Adrenal gland (tissue), 12 donors: ENCODE results near the gene PLAAT5. TPM values are rescaled to one million over a fixed set of nuclear protein-coding genes. Genes with fewer than 3 reads are reported as not detected.
A peak's percentile ranks its signal among the peaks of the same experiment; 100 is the strongest.
"Not testable (repeated sequence)": the region's sequence is repeated elsewhere in the genome, so short reads cannot be mapped to it uniquely, and the experiment has no call there.

ENCODE experiments used
- DNase-seq, 7 donors: peaks; one replicate each; pipeline ENCODE4 v3.0.0-alpha.2; 2019 to 2020
- H3K27ac ChIP-seq, 5 donors: fragments of 200-600 bp; sonication (generic) in 4 of 5; 1 replicate in 3 of 5; 2 replicates in 2 of 5; pipeline versions ENCODE4 v1.5.1 to v1.8.0; 2016 to 2020; ENCODE audit warnings: mild to moderate bottlenecking in 1 of 5
- H3K27me3 ChIP-seq: fragments of 200-600 bp; 2 replicates; pipeline ENCODE4 v1.8.0; 2021
- H3K36me3 ChIP-seq, 2 donors: fragments of 200-600 bp; replicated peaks in 1 of 2; 1 replicate in 1 of 2; 2 replicates in 1 of 2; pipeline versions ENCODE4 v1.5.1 to v1.8.0; 2018 to 2022
- H3K4me1 ChIP-seq, 2 donors: fragments of 200-600 bp; replicated peaks in 1 of 2; 1 replicate in 1 of 2; 2 replicates in 1 of 2; pipeline versions ENCODE4 v1.5.1 to v1.8.0; 2018 to 2021
- H3K4me3 ChIP-seq, 4 donors: fragments of 200-600 bp; sonication (generic) in 3 of 4; one replicate each; pipeline ENCODE4 v1.5.1; 2016 to 2018
- H3K9me3 ChIP-seq, 3 donors: fragments of 200-600 bp; sonication (generic) in 1 of 3; replicated peaks in 1 of 3; 1 replicate in 2 of 3; 2 replicates in 1 of 3; pipeline versions ENCODE4 v1.5.1 to v1.8.0; 2016 to 2021
- POLR2A ChIP-seq, 2 donors: fragments of 450-650 bp; IDR thresholded peaks; one replicate each; pipeline ENCODE4 v1.6.1; 2017; ENCODE audit warnings: antibody characterized with exemption in 2 of 2, mild to moderate bottlenecking in 2 of 2, moderate library complexity in 1 of 2
- WGBS, 4 donors: extraction: QIAGEN DNeasy Blood & Tissue Kit in 2 of 4; methylation state at CpG; one replicate each; pipeline versions ENCODE4 v1.1.5 to v1.1.7; 2013 to 2017; 5-methylcytosine and 5-hydroxymethylcytosine counted together
- intact Hi-C, 2 donors: fragments of 100-400 bp; cut with DNase I; formaldehyde crosslinking; loops; one replicate each; pipeline versions ENCODE4 v1.14.1 to v1.15.0; 2022 to 2023
- polyA plus RNA-seq, 3 donors: library from polyadenylated mRNA; stranded (reverse); fragments of 200-250 nt in 2 of 3; fragments of 350-450 nt in 1 of 3; fragmentation: Illumina TruSeq in 1 of 3; extraction: RNeasy Lipid Tissue Mini Kit (QIAGEN cat#74804) in 1 of 3; gene quantifications; one replicate each; pipeline ENCODE4 v1.2.3, GENCODE V29; 2013 to 2014
- total RNA-seq, 9 donors: library from RNA; depleted of rRNA in 4 of 9; stranded (reverse); fragments of >200 nt in 4 of 9; fragments of 120-200 nt in 1 of 9; fragmentation: NEBNext Ultra II Directional in 1 of 9; extraction: Animal tissue kit (Norgen Biotek cat#: 25700) in 1 of 9; gene quantifications; one replicate each; pipeline versions ENCODE4 v1.1.0 to v1.2.4, GENCODE V29; 2013 to 2023
- TF ChIP-seq, protein P1 (sequence below), 6 experiments: fragments of 450-650 bp in 4 of 6; fragments of 200-600 bp in 2 of 6; sonication (generic) in 1 of 6; IDR thresholded peaks; 1 replicate in 5 of 6; 2 replicates in 1 of 6; pipeline versions ENCODE4 v1.5.1 to v1.8.0; 2016 to 2021; ENCODE audit warnings: antibody characterized with exemption in 6 of 6, mild to moderate bottlenecking in 2 of 6, moderate library complexity in 1 of 6
- donor health status: healthy with polysubstance abuse.
- donor health status: Bipolar disorder and iron deficiency.
- donor health status: DM: yes; HTN: yes; CAD: no.
- donor health status: DM: no; HTN: no; CAD: no.
- donor health status: DM: no; HTN: no; CAD: no.
- donor health status: DM: yes; HTN: yes; CAD: no.

The PLAAT5 gene
- total and polyA plus RNA-seq, 12 donors: 0.64 to 8.1 (median 1.3) TPM; not detected in 2

DNA sequence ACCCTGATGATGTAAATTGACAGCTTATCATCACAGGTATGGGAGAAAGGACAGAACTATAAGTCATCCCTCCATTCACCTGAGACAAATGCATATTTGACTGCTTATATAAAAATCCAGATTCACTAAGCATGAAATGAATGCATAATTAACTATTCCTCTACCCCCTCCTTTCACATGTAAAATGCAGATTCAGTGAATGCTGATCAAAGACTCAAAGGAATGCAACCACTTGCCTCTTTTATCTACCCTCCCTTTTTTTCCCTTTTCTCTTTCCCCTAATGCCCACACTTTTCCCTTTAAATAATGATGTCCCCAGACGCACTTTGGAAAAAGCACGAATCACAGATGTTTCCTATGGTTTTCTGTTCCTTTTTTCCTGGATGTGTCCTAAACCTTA, 41.1 kb upstream of the PLAAT5 start:
- no peaks in the 10 kb centered on the region for H3K27me3 ChIP-seq
- H3K9me3 ChIP-seq: no peaks in the 10 kb centered on the region
- no peak overlapping the region for H3K27ac ChIP-seq
- no peak for DNase-seq
- H3K36me3 ChIP-seq: no peaks in the 10 kb centered on the region
- WGBS, 4 donors: 58 to 73% (median 67%) methylated on average over 2 of the region's 2 CpGs
- H3K4me3 ChIP-seq: no peak overlapping the region
- peaks cover 0 to 17% of the 10 kb centered on the region in 2 donors for H3K4me1 ChIP-seq
- TF ChIP-seq, protein P1, sequence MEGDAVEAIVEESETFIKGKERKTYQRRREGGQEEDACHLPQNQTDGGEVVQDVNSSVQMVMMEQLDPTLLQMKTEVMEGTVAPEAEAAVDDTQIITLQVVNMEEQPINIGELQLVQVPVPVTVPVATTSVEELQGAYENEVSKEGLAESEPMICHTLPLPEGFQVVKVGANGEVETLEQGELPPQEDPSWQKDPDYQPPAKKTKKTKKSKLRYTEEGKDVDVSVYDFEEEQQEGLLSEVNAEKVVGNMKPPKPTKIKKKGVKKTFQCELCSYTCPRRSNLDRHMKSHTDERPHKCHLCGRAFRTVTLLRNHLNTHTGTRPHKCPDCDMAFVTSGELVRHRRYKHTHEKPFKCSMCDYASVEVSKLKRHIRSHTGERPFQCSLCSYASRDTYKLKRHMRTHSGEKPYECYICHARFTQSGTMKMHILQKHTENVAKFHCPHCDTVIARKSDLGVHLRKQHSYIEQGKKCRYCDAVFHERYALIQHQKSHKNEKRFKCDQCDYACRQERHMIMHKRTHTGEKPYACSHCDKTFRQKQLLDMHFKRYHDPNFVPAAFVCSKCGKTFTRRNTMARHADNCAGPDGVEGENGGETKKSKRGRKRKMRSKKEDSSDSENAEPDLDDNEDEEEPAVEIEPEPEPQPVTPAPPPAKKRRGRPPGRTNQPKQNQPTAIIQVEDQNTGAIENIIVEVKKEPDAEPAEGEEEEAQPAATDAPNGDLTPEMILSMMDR (IDR thresholded peaks at IDR 0.05): no peak
- no peak for TF ChIP-seq POLR2A (IDR thresholded peaks at IDR 0.05)
- intact Hi-C loops: no loop called here

DNA sequence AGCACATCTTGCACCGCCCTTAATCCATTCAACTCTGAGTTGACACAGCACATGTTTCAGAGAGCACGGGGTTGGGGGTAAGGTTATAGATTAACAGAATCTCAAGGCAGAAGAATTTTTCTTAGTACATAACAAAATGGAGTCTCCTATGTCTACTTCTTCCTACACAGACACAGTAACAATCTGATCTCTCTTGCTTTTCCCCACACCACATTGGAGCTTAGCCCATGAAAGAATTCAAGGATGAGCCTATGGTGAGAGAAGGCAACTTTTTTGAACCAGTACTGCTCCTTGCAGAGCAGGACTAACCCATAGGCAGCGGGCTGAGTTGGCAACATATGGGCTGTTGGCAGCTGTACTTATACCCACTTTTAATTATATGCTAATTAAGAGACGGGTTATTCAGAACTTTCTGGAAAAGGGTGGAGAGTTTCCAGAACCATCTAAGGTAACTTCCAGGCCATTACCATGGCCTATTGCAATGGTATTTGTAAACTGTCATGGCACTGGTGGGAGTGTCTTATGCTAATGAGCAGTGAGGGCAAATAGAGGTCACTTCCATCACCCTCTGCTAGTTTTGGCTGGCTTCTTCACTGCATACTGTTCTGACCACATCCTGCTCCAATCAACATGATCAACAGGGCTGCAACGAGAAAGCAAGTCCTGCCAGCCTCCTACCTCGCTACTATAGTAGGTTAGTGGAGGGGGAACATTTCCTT, 40.3 kb upstream of the PLAAT5 start:
- H3K4me1 ChIP-seq, H3K9me3 ChIP-seq, H3K36me3 ChIP-seq, intact Hi-C loops, H3K27me3 ChIP-seq, H3K4me3 ChIP-seq: not testable (repeated sequence)
- peak overlapping the region in 1 of 5 donors; percentile 40 for H3K27ac ChIP-seq
- DNase-seq: peak in 3 of 7 donors; percentile 13 to 59 (median 28)
- 47 to 78% (median 70%) methylated on average over 4 to 5 of the region's 6 CpGs for WGBS, 4 donors

DNA sequence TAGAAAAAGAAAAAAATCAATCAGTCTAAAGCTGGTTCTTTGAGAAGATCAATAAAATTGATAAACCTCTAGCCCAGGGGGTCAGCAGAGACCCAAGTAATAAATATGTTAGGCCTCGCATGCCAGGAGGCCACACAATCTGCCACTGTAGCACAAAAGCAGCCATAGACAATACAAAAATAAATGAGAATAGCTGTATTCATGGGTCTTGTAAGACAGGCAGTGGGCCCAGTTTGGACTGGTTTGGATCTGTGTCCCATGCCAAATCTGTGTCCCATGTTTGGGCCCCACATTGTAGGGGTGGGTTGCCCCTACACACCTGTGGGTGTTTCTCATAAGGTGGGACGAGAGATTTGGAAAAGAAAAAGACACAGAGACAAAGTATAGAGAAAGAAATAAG, 39.1 kb upstream of the PLAAT5 start:
- H3K27me3 ChIP-seq: no peaks in the 10 kb centered on the region
- intact Hi-C loops: no loop called here
- 69 to 94% (median 75%) methylated on average over 2 of the region's 2 CpGs for WGBS, 4 donors
- H3K36me3 ChIP-seq: no peaks in the 10 kb centered on the region
- H3K27ac ChIP-seq: no peak overlapping the region
- H3K4me3 ChIP-seq: no peak overlapping the region
- no peaks in the 10 kb centered on the region for H3K4me1 ChIP-seq
- no peaks in the 10 kb centered on the region for H3K9me3 ChIP-seq
- TF ChIP-seq, protein P1 (IDR thresholded peaks at IDR 0.05): no peak
- TF ChIP-seq POLR2A (IDR thresholded peaks at IDR 0.05): no peak
- DNase-seq: no peak

DNA sequence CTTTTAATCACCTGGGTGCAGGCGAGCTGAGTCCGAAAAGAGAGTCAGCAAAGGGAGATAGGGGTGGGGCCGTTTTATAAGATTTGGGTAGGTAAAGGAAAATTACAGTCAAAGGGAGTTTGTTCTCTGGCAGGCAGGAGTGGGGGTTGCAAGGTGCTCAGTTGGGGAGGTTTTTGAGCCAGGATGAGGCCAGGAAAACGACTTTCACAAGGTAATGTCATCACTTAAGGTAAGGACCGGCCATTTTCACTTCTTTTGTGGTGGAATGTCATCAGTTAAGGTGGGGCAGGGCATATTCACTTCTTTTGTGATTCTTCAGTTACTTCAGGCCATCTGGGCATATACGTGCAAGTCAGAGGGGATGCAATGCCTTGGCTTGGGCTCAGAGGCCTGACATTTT, 38.4 kb upstream of the PLAAT5 start:
- DNase-seq, H3K27ac ChIP-seq, intact Hi-C loops, H3K4me3 ChIP-seq, H3K27me3 ChIP-seq, H3K4me1 ChIP-seq, H3K9me3 ChIP-seq, H3K36me3 ChIP-seq: not testable (repeated sequence)
- WGBS, 4 donors: 70 to 76% (median 73%) methylated on average over 6 of the region's 6 CpGs

DNA sequence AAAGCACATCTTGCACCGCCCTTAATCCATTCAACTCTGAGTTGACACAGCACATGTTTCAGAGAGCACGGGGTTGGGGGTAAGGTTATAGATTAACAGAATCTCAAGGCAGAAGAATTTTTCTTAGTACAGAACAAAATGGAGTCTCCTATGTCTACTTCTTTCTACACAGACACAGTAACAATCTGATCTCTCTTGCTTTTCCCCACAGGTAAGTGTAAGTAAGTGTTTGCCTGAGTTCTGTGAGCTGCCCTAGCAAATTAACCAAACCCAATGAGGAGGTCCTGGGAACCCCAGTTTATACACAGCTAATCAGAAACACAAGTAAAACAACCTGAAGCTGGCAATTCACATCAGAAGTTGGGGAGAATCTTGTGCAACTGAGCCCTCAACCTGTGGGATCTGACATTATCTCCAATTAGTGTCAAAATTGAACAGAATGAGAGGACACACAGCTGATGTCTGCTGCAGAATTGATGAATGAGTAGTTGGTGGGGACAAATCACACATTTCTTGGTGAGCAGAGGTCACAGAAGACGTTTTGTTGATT, 37.8 kb upstream of the PLAAT5 start:
- H3K4me3 ChIP-seq, H3K27ac ChIP-seq, H3K36me3 ChIP-seq, H3K27me3 ChIP-seq, H3K4me1 ChIP-seq, intact Hi-C loops, H3K9me3 ChIP-seq, DNase-seq: not testable (repeated sequence)
- WGBS, 4 donors: 44 to 81% (median 74%) methylated on average over 1 to 2 of the region's 3 CpGs

DNA sequence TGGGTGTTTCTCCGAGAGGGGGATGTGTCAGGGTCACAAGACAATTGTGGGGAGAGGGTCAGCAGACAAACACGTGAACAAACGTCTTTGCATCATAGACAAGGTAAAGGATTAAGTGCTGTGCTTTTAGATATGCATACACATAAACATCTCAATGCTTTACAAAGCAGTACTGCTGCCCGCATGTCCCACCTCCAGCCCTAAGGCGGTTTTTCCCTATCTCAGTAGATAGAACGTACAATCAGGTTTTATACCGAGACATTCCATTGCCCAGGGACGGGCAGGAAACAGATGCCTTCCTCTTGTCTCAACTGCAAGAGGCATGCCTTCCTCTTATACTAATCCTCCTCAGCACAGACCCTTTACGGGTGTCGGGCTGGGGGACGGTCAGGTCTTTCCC, 37.2 kb upstream of the PLAAT5 start:
- WGBS, 4 donors: 35 to 45% (median 45%) methylated on average over 5 to 8 of the region's 11 CpGs
- H3K27ac ChIP-seq, H3K4me1 ChIP-seq, H3K9me3 ChIP-seq, H3K36me3 ChIP-seq, H3K4me3 ChIP-seq, H3K27me3 ChIP-seq, intact Hi-C loops, DNase-seq: not testable (repeated sequence)
